ENCODE results near the gene REC114. TPM values are rescaled to one million over a fixed set of nuclear protein-coding genes. Genes with fewer than 3 reads are reported as not detected.

REC114 gene
- polyA plus RNA-seq, 1 experiment, result not detected

- no peak for TF ChIP-seq CTCF (IDR thresholded peaks at IDR 0.05; ENCODE audit: insufficient read depth, low read depth, low read length)
- ChIA-PET POLR2A (interaction anchor here (1.7 kb wide), 1 partner anchor 33 kb away, joined by 3 read pairs; no protein-coding TSS in a partner anchor), CTCF (interaction anchor here (0.6 to 1.1 kb wide), 3 partner anchors 11 to 42 kb away, joined by 3 read pairs; no protein-coding TSS in a partner anchor)
- DNase-seq (ENCODE audit: low read depth), result no peak
- H3K4me3 ChIP-seq (ENCODE audit: low read depth, low read length), result no peak overlapping the region
- no peaks in the 10 kb centered on the region for H3K36me3 ChIP-seq (ENCODE audit: control insufficient read depth, insufficient read depth, low read length)
- no peaks in the 10 kb centered on the region for H3K27me3 ChIP-seq (ENCODE audit: control insufficient read depth, insufficient read depth, low read length)
These were observed 157.7 kb downstream of the REC114 start for GRCh38 chr15:73600413-73601335.

- no peak for DNase-seq (ENCODE audit: low read depth)
- H3K4me3 ChIP-seq (ENCODE audit: low read depth, low read length), result no peak overlapping the region
- H3K27me3 ChIP-seq (ENCODE audit: control insufficient read depth, insufficient read depth, low read length), result no peaks in the 10 kb centered on the region
- CTCF ChIA-PET, result interaction anchor here (0.6 to 1.5 kb wide), 6 partner anchors 10 to 41 kb away, joined by 3 to 4 read pairs (median 3); no protein-coding TSS in a partner anchor
- no peak for TF ChIP-seq CTCF (IDR thresholded peaks at IDR 0.05; ENCODE audit: insufficient read depth, low read depth, low read length)
- POLR2A ChIA-PET, result interaction anchor here (0.6 to 1.7 kb wide), 2 partner anchors 11 to 32 kb away, joined by 3 read pairs; no protein-coding TSS in a partner anchor
- no peaks in the 10 kb centered on the region for H3K36me3 ChIP-seq (ENCODE audit: control insufficient read depth, insufficient read depth, low read length)
These were observed 158.8 kb downstream of the REC114 start for GRCh38 chr15:73601451-73602445.

GRCh38 chr15:73602446-73602843 is 159.5 kb downstream of the REC114 start:
- no peak for TF ChIP-seq CTCF (IDR thresholded peaks at IDR 0.05; ENCODE audit: insufficient read depth, low read depth, low read length)
- POLR2A ChIA-PET, result no interaction called here
- no peak overlapping the region for H3K4me3 ChIP-seq (ENCODE audit: low read depth, low read length)
- H3K36me3 ChIP-seq (ENCODE audit: control insufficient read depth, insufficient read depth, low read length), result no peaks in the 10 kb centered on the region
- CTCF ChIA-PET, result interaction anchor here (0.8 to 1.5 kb wide), 6 partner anchors 13 to 97 kb away, joined by 3 to 4 read pairs (median 3); no protein-coding TSS in a partner anchor
- no peaks in the 10 kb centered on the region for H3K27me3 ChIP-seq (ENCODE audit: control insufficient read depth, insufficient read depth, low read length)
- DNase-seq (ENCODE audit: low read depth), result no peak

GRCh38 chr15:73602992-73603391 is 160.0 kb downstream of the REC114 start:
- no peak for DNase-seq (ENCODE audit: low read depth)
- Histone ChIP-seq H3K27me3 (ENCODE audit: control insufficient read depth, insufficient read depth, low read length) (no peaks in the 10 kb centered on the region), H3K4me3 (ENCODE audit: low read depth, low read length) (no peak overlapping the region), H3K36me3 (ENCODE audit: control insufficient read depth, insufficient read depth, low read length) (no peaks in the 10 kb centered on the region)
- no peak for TF ChIP-seq CTCF (IDR thresholded peaks at IDR 0.05; ENCODE audit: insufficient read depth, low read depth, low read length)
- CTCF ChIA-PET, result interaction anchor here (0.6 to 1.5 kb wide), 6 partner anchors 20 to 97 kb away, joined by 3 to 4 read pairs (median 3); no protein-coding TSS in a partner anchor
- POLR2A ChIA-PET, result no interaction called here
